ENCODE results near the gene TRAK1. TPM values are rescaled to one million over a fixed set of nuclear protein-coding genes. Genes with fewer than 3 reads are reported as not detected.

TRAK1 gene
- total RNA-seq, 3 donors from 2014 or later = 29.0 to 53.7 (median 40.6) TPM

- no peak overlapping the region for H3K27ac ChIP-seq
- no peak for DNase-seq (ENCODE audit: low spot score in 2 of 2)
- peaks cover 0 to 4% of the 10 kb centered on the region in 2 donors for H3K4me1 ChIP-seq
These were observed 3.7 kb downstream of the TRAK1 start for GRCh38 chr3:42094691-42095391.

GRCh38 chr3:42095540-42095939 lies 4.4 kb downstream of the TRAK1 start:
- Histone ChIP-seq H3K4me1 (peaks cover 0 to 4% of the 10 kb centered on the region in 2 donors), H3K27ac (no peak overlapping the region), H3K9me3 (no peaks in the 10 kb centered on the region), H3K36me3 (no peaks in the 10 kb centered on the region), H3K4me3 (no peak overlapping the region), H3K27me3 (no peaks in the 10 kb centered on the region)
- DNase-seq (ENCODE audit: low spot score in 2 of 2) = no peak
- TF ChIP-seq CTCF (IDR thresholded peaks at IDR 0.05) = no peak
- no peak for TF ChIP-seq POLR2AphosphoS5 (IDR thresholded peaks at IDR 0.05)
- TF ChIP-seq POLR2A (IDR thresholded peaks at IDR 0.05) = no peak
- intact Hi-C loops (cut with DNase I; ENCODE audit: low total_unique reads) = loop anchor here (10.0 kb wide), 1 partner anchor 81 kb away; no protein-coding TSS in a partner anchor

More at GRCh38 chr3:42094691-42095391, 3.7 kb downstream of the TRAK1 start:
- no peak overlapping the region for H3K4me3 ChIP-seq
- H3K36me3 ChIP-seq = no peaks in the 10 kb centered on the region
- intact Hi-C loops (cut with DNase I; ENCODE audit: low total_unique reads) = loop anchor here (10.0 kb wide), 1 partner anchor 80 kb away; no protein-coding TSS in a partner anchor
- TF ChIP-seq POLR2A (IDR thresholded peaks at IDR 0.05) (no peak), CTCF (IDR thresholded peaks at IDR 0.05) (no peak), POLR2AphosphoS5 (IDR thresholded peaks at IDR 0.05) (no peak)
- no peaks in the 10 kb centered on the region for H3K9me3 ChIP-seq
- no peaks in the 10 kb centered on the region for H3K27me3 ChIP-seq

- no peak overlapping the region for H3K27ac ChIP-seq
- H3K4me1 ChIP-seq = no peaks in the 10 kb centered on the region
- H3K36me3 ChIP-seq = no peaks in the 10 kb centered on the region
- TF ChIP-seq POLR2A (IDR thresholded peaks at IDR 0.05) = no peak
- TF ChIP-seq CTCF (IDR thresholded peaks at IDR 0.05) = no peak
- TF ChIP-seq POLR2AphosphoS5 (IDR thresholded peaks at IDR 0.05) = no peak
- intact Hi-C loops (cut with DNase I; ENCODE audit: low total_unique reads) = loop anchor here (10.0 kb wide), 1 partner anchor 82 kb away; no protein-coding TSS in a partner anchor
- no peaks in the 10 kb centered on the region for H3K9me3 ChIP-seq
- no peak for DNase-seq (ENCODE audit: low spot score in 2 of 2)
- no peaks in the 10 kb centered on the region for H3K27me3 ChIP-seq
- no peak overlapping the region for H3K4me3 ChIP-seq
These were observed 5.8 kb downstream of the TRAK1 start for GRCh38 chr3:42096796-42097565.

- no peaks in the 10 kb centered on the region for H3K36me3 ChIP-seq
- H3K27ac ChIP-seq = no peak overlapping the region
- no peak for TF ChIP-seq CTCF (IDR thresholded peaks at IDR 0.05)
- no peak for TF ChIP-seq POLR2AphosphoS5 (IDR thresholded peaks at IDR 0.05)
- no peak for TF ChIP-seq POLR2A (IDR thresholded peaks at IDR 0.05)
- intact Hi-C loops (cut with DNase I; ENCODE audit: low total_unique reads) = loop anchor here (10.0 kb wide), 1 partner anchor 83 kb away; no protein-coding TSS in a partner anchor
- no peak overlapping the region for H3K4me3 ChIP-seq
- no peaks in the 10 kb centered on the region for H3K4me1 ChIP-seq
- no peak for DNase-seq (ENCODE audit: low spot score in 2 of 2)
- no peaks in the 10 kb centered on the region for H3K27me3 ChIP-seq
- no peaks in the 10 kb centered on the region for H3K9me3 ChIP-seq
These were observed 6.4 kb downstream of the TRAK1 start for GRCh38 chr3:42097566-42097946.

DNA sequence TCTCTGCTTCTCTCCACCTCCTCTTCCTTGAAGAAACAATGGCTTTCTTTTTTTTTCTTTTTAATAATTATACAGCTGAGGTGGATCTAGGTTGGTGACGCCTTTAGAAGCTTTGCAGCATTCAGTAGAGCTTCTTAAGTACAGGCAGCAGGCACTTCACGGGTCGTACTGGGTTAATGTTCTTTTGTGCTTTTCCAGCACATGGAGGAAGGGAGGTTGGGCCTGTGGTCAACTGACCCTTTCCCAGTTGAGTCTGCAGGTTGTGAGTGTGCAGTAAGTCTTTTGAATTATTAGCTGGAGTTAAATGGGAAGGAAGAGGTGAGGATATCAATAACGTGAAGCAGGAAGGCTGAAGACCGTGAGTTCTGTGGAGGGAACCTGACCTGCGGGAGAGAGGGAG lies 7.0 kb downstream of the TRAK1 start:
- H3K4me1 ChIP-seq = no peaks in the 10 kb centered on the region

More for the DNA sequence above, 7.0 kb downstream of the TRAK1 start:
- intact Hi-C loops (cut with DNase I; ENCODE audit: low total_unique reads) = loop anchor here (10.0 kb wide), 1 partner anchor 83 kb away; no protein-coding TSS in a partner anchor
- H3K27me3 ChIP-seq = no peaks in the 10 kb centered on the region
- DNase-seq (ENCODE audit: low spot score in 2 of 2) = no peak
- peak overlapping the region in 1 of 2 donors; percentile 32 for H3K27ac ChIP-seq
- H3K9me3 ChIP-seq = no peaks in the 10 kb centered on the region
- TF ChIP-seq CTCF (IDR thresholded peaks at IDR 0.05) = no peak
- TF ChIP-seq POLR2AphosphoS5 (IDR thresholded peaks at IDR 0.05) = no peak
- no peak for TF ChIP-seq POLR2A (IDR thresholded peaks at IDR 0.05)
- no peaks in the 10 kb centered on the region for H3K36me3 ChIP-seq
- H3K4me3 ChIP-seq = no peak overlapping the region

Measured in breast epithelium (tissue), 4 donors.